Fibroblast of lung (primary cell): ENCODE results near the gene FHOD3. TPM values are rescaled to one million over a fixed set of nuclear protein-coding genes. Genes with fewer than 3 reads are reported as not detected.
A peak's percentile ranks its signal among the peaks of the same experiment; 100 is the strongest.

Experiments used
- DNase-seq, 2 donors: peaks; one replicate each; pipeline versions ENCODE4 v3.0.0 to v3.0.0-alpha.2; 2010; ENCODE audit warnings: low read depth in 2 of 2
- H2AFZ ChIP-seq: 2 replicates; pipeline ENCODE4 v1.5.1; 2012; ENCODE audit warnings: low read length, control low read depth, inconsistent platforms
- H3K27ac ChIP-seq: 2 replicates; pipeline ENCODE4 v1.5.1; 2011; ENCODE audit warnings: low read length, control low read depth; ENCODE audit not compliant: insufficient read depth
- H3K27me3 ChIP-seq: 2 replicates; pipeline ENCODE4 v1.5.1; 2011; ENCODE audit warnings: mild to moderate bottlenecking, low read length; ENCODE audit not compliant: control insufficient read depth, insufficient read depth
- H3K36me3 ChIP-seq: 2 replicates; pipeline ENCODE4 v1.5.1; 2011; ENCODE audit warnings: low read length; ENCODE audit not compliant: control insufficient read depth, insufficient read depth
- H3K4me1 ChIP-seq: 2 replicates; pipeline ENCODE4 v1.5.1; 2011; ENCODE audit warnings: low read length; ENCODE audit not compliant: control insufficient read depth, insufficient read depth; ENCODE audit errors: extremely low read depth
- H3K4me2 ChIP-seq: 2 replicates; pipeline ENCODE4 v1.5.1; 2011; ENCODE audit warnings: low read length, control low read depth; ENCODE audit not compliant: insufficient read depth; ENCODE audit errors: extremely low read depth
- H3K4me3 ChIP-seq, 4 experiments: fragments of 200-600 bp in 1 of 4; sonication (generic) in 1 of 4; replicated peaks in 1 of 4; 2 replicates each; pipeline ENCODE4 v1.5.1; 2011 to 2016; ENCODE audit warnings: low read length in 4 of 4, low read depth in 3 of 4, mild to moderate bottlenecking in 3 of 4, control low read depth in 2 of 4, inconsistent platforms in 1 of 4, mixed read lengths in 1 of 4; ENCODE audit not compliant: insufficient read depth in 1 of 4; ENCODE audit errors: control extremely low read depth in 1 of 4
- H3K79me2 ChIP-seq: 2 replicates; pipeline ENCODE4 v1.5.1; 2012; ENCODE audit warnings: mild to moderate bottlenecking, low read length, inconsistent platforms; ENCODE audit not compliant: control insufficient read depth, insufficient read depth
- H3K9ac ChIP-seq: 2 replicates; pipeline ENCODE4 v1.5.1; 2011; ENCODE audit warnings: mild to moderate bottlenecking, low read length, control low read depth; ENCODE audit not compliant: insufficient read depth
- H3K9me3 ChIP-seq: 2 replicates; pipeline ENCODE4 v1.5.1; 2012; ENCODE audit warnings: low read depth, low read length; ENCODE audit not compliant: control insufficient read depth, insufficient read depth
- H4K20me1 ChIP-seq: 2 replicates; pipeline ENCODE4 v1.5.1; 2011; ENCODE audit warnings: low read length; ENCODE audit not compliant: control insufficient read depth, insufficient read depth; ENCODE audit errors: extremely low read depth
- CTCF ChIP-seq, 2 donors: IDR thresholded peaks in 1 of 2; conservative IDR thresholded peaks in 1 of 2; 1 replicate in 1 of 2; 2 replicates in 1 of 2; pipeline ENCODE4 v1.5.1; 2011 to 2012; ENCODE audit warnings: low read length in 2 of 2, control low read depth in 1 of 2, inconsistent platforms in 1 of 2, low read depth in 1 of 2, mild to moderate bottlenecking in 1 of 2
- EZH2 ChIP-seq: IDR thresholded peaks from 2 replicates; pipeline ENCODE4 v1.5.1; 2012; ENCODE audit warnings: low read length, control low read depth, mild to moderate bottlenecking; ENCODE audit errors: missing control alignments
- polyA plus RNA-seq, 2 donors: library from polyadenylated mRNA; depleted of rRNA in 1 of 2; stranded (reverse) in 1 of 2; unstranded in 1 of 2; fragments of >200 nt; gene quantifications; 2 replicates each; pipeline ENCODE4 v1.2.1, GENCODE V29; 2011 to 2012; ENCODE audit warnings: missing spikeins in 1 of 2
- total RNA-seq: library from RNA; depleted of rRNA; stranded (reverse); fragments of >200 nt; gene quantifications from 2 replicates; pipeline ENCODE4 v1.2.1, GENCODE V29; 2014

FHOD3 gene
- total and polyA plus RNA-seq, 2 donors (not counting 1 experiment from before 2014, with no cell fraction given): 16.1 to 28.2 TPM

DNA sequence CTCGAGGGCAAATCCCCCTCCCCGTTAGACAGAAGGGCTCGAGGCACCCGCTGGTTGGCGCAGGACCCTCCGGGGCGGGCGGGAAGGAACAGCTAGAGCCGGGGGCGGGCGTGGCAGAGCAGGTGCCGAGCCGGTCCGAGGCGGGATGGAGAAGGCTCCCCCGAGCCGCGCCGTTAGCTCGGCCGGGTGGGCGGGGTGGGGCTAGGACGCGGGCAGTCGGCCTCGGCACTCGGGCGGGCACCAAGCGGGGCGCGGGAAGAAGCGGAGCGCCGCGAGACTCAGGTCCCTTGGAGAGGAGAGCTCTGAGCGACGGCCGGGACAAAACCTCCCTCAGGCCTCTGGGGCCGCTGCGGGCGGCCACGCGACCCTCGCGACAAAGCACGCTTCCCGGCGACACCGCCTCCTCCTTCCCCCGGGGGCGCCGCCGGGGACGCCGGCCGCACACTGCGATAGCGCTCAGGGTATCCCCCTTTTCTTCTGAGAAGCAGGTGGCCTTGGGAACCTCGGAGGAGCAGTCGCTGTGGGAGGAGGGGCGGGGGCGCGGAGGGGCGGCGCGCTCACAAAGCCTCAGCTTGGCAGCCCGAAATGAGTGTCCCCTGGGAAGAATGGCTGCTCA, 721 bp downstream of the FHOD3 start:
- no peaks in the 10 kb centered on the region for H3K79me2 ChIP-seq

DNA sequence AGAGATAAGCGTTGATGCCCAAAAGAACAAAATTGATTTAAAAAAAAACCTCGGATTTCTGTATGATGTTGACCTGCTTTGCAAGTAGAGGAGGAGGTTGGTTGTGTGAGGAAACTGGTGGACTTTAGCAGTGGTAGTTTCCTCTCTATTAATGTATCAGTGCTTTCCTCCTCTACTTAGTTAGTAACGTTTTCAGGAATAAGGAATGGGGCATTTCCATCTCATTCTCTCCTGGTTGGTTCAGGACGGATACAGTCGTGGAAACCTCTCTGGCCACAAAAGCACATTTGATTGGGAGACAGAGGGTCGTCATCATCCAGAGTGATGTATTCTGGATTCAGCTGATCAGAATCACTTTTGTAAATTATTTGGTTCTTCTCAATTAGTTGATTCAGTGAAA, 1.5 kb downstream of the FHOD3 start:
- Histone ChIP-seq H4K20me1 (no peaks in the 10 kb centered on the region), H3K27ac (no peak overlapping the region), H3K4me2 (no peak overlapping the region), H3K9ac (no peak overlapping the region), H3K36me3 (no peaks in the 10 kb centered on the region), H3K79me2 (no peaks in the 10 kb centered on the region), H3K4me1 (peaks cover 2% of the 10 kb centered on the region), H2AFZ (no peak overlapping the region), H3K4me3 (no peak overlapping the region), H3K9me3 (no peaks in the 10 kb centered on the region), H3K27me3 (peaks cover 2% of the 10 kb centered on the region)
- no peak for TF ChIP-seq EZH2
- no peak for TF ChIP-seq CTCF (conservative IDR thresholded peaks at IDR 0.05 in 1 of 2, IDR thresholded peaks at IDR 0.05 in 1 of 2; ENCODE audit: low read depth in 1 of 2, low read length in 2 of 2)
- DNase-seq: no peak

More for the DNA sequence above, 721 bp downstream of the FHOD3 start:
- Histone ChIP-seq H3K27ac (no peak overlapping the region), H3K27me3 (peaks cover 2% of the 10 kb centered on the region), H3K4me3 (peak overlapping the region in 3 of 4 experiments; percentile 39 to 68 (median 43)), H3K9ac (peak overlapping the region; percentile 36), H3K4me2 (peak overlapping the region; percentile 65), H2AFZ (no peak overlapping the region), H3K9me3 (no peaks in the 10 kb centered on the region), H3K36me3 (no peaks in the 10 kb centered on the region), H4K20me1 (no peaks in the 10 kb centered on the region), H3K4me1 (peaks cover 2% of the 10 kb centered on the region)
- TF ChIP-seq CTCF (conservative IDR thresholded peaks at IDR 0.05 in 1 of 2, IDR thresholded peaks at IDR 0.05 in 1 of 2; ENCODE audit: low read depth in 1 of 2, low read length in 2 of 2): no peak
- TF ChIP-seq EZH2: no peak
- DNase-seq: no peak

- Histone ChIP-seq H3K27me3 (peaks cover 2% of the 10 kb centered on the region), H3K4me1 (no peaks in the 10 kb centered on the region), H3K9ac (no peak overlapping the region), H3K79me2 (no peaks in the 10 kb centered on the region), H3K4me3 (no peak overlapping the region), H3K9me3 (no peaks in the 10 kb centered on the region), H2AFZ (no peak overlapping the region), H3K36me3 (no peaks in the 10 kb centered on the region), H4K20me1 (no peaks in the 10 kb centered on the region), H3K4me2 (no peak overlapping the region), H3K27ac (no peak overlapping the region)
- no peak for DNase-seq
- TF ChIP-seq EZH2: no peak
- no peak for TF ChIP-seq CTCF (conservative IDR thresholded peaks at IDR 0.05 in 1 of 2, IDR thresholded peaks at IDR 0.05 in 1 of 2; ENCODE audit: low read depth in 1 of 2, low read length in 2 of 2)
These were observed 2.7 kb downstream of the FHOD3 start for GRCh38 chr18:36300211-36300610.
